DOHH2 (cell line): ENCODE data around the gene GLI1.

ENCODE experiments used
- H3F3A ChIP-seq: fragments of 200-600 bp; sonication (generic), shearing (Covaris generic); 2 replicates; pipeline ENCODE4 v1.6.0; 2016; ENCODE audit warnings: antibody characterized with exemption, mild to moderate bottlenecking; ENCODE audit not compliant: control insufficient read depth, insufficient read depth
- H3K27ac ChIP-seq: fragments of 200-600 bp; sonication (generic); 2 replicates; pipeline ENCODE4 v1.5.1; 2014; ENCODE audit warnings: low read depth, mild to moderate bottlenecking, low read length, moderate library complexity
- H3K27me3 ChIP-seq: fragments of 200-600 bp; sonication (generic); 2 replicates; pipeline ENCODE4 v1.6.1; 2014; ENCODE audit warnings: mild to moderate bottlenecking, low read length, mixed read lengths; ENCODE audit not compliant: control insufficient read depth
- H3K36me3 ChIP-seq: fragments of 200-600 bp; sonication (generic); 2 replicates; pipeline ENCODE4 v1.6.1; 2014; ENCODE audit warnings: mild to moderate bottlenecking, low read length, moderate library complexity, mixed read lengths; ENCODE audit not compliant: control insufficient read depth
- H3K4me1 ChIP-seq: fragments of 200-600 bp; sonication (generic); 2 replicates; pipeline ENCODE4 v1.6.1; 2014; ENCODE audit warnings: mild to moderate bottlenecking, low read length, mixed read lengths; ENCODE audit not compliant: control insufficient read depth
- H3K4me2 ChIP-seq: fragments of 200-600 bp; sonication (generic); 2 replicates; pipeline ENCODE4 v1.6.0; 2014; ENCODE audit warnings: mild to moderate bottlenecking, low read length, moderate library complexity
- H3K4me3 ChIP-seq: fragments of 200-600 bp; sonication (generic); 2 replicates; pipeline ENCODE4 v1.5.1; 2014; ENCODE audit warnings: mild to moderate bottlenecking, low read length, mixed read lengths
- H3K79me2 ChIP-seq: fragments of 200-600 bp; sonication (generic); 2 replicates; pipeline ENCODE4 v1.6.1; 2014; ENCODE audit warnings: mild to moderate bottlenecking, low read length, mixed read lengths; ENCODE audit not compliant: control insufficient read depth
- H3K9me2 ChIP-seq: fragments of 200-600 bp; sonication (generic); replicated peaks from 2 replicates; pipeline ENCODE4 v1.6.1; 2014; ENCODE audit warnings: mild to moderate bottlenecking, low read length, mixed read lengths; ENCODE audit not compliant: control insufficient read depth
- H3K9me3 ChIP-seq: fragments of 200-600 bp; sonication (generic); 2 replicates; pipeline ENCODE4 v1.6.1; 2014; ENCODE audit warnings: antibody characterized with exemption, low read length, mixed read lengths; ENCODE audit not compliant: control insufficient read depth, insufficient read depth
- H4K20me1 ChIP-seq: fragments of 200-600 bp; sonication (generic); 2 replicates; pipeline ENCODE4 v1.6.0; 2014; ENCODE audit warnings: low read depth, mild to moderate bottlenecking, antibody characterized with exemption, low read length, moderate library complexity; ENCODE audit not compliant: control insufficient read depth, insufficient read depth
- EZH2phosphoT487 ChIP-seq: fragments of 200-600 bp; sonication (generic); IDR thresholded peaks from 2 replicates; pipeline ENCODE4 v1.6.1; 2017; ENCODE audit warnings: borderline replicate concordance, mild to moderate bottlenecking, antibody characterized with exemption, low read length, moderate library complexity, mixed read lengths
- TF ChIP-seq, protein P1 (sequence below): fragments of 200-600 bp; sonication (generic); IDR thresholded peaks from one replicate; pipeline ENCODE4 v1.5.1; 2014; ENCODE audit warnings: antibody characterized with exemption, mild to moderate bottlenecking, low read depth, low read length; ENCODE audit not compliant: poor library complexity, severe bottlenecking

The GLI1 gene

DNA sequence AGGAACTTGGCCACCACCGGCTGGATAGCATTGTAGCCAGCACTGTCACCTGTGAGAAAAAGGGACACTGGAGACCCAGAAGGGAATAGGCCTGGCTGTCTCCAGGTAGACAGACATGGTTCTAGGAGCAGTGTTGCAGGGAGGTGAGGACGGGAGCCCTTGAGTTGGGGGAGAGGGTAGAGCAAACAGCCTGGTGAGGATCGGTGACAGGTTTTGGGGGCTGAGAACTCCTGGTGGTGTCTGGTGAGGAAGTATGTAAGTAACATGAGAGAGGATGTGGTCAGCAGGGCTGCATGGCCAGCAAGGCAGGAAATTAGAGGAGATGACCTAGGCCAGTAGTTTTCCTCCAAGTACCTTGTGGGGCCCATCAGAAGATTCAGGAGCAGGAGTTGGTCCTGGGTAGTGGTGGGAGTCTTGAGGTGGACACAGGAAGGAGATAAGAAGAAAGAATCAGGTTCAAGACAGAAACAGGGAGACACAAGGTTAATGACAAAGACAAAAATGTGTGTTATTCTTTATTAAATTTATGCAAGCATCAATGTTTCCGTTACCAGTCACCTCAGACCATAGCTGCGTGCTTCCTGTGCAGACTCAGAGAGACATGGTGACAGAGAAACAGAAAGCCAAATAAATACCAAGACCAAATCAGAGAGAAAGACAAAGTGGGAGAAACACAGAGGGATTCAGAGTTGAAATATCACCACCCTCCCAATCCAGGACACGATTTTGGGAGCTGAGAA, 20.0 kb downstream of the GLI1 start, which contains the start of gene ARHGAP9:
ARHGAP9 (minus strand) TSS at position 491 of the 740 bp plus-strand sequence; CDS start at position 31, 460 bp downstream.
- TF ChIP-seq EZH2phosphoT487 = no peak
- TF ChIP-seq, protein P1, sequence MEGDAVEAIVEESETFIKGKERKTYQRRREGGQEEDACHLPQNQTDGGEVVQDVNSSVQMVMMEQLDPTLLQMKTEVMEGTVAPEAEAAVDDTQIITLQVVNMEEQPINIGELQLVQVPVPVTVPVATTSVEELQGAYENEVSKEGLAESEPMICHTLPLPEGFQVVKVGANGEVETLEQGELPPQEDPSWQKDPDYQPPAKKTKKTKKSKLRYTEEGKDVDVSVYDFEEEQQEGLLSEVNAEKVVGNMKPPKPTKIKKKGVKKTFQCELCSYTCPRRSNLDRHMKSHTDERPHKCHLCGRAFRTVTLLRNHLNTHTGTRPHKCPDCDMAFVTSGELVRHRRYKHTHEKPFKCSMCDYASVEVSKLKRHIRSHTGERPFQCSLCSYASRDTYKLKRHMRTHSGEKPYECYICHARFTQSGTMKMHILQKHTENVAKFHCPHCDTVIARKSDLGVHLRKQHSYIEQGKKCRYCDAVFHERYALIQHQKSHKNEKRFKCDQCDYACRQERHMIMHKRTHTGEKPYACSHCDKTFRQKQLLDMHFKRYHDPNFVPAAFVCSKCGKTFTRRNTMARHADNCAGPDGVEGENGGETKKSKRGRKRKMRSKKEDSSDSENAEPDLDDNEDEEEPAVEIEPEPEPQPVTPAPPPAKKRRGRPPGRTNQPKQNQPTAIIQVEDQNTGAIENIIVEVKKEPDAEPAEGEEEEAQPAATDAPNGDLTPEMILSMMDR = peak; percentile 0
- Histone ChIP-seq H3K36me3 (peaks cover 18% of the 10 kb centered on the region), H4K20me1 (no peaks in the 10 kb centered on the region), H3K9me3 (no peaks in the 10 kb centered on the region), H3F3A (peaks cover 18% of the 10 kb centered on the region), H3K4me1 (peaks cover 67% of the 10 kb centered on the region), H3K27me3 (no peaks in the 10 kb centered on the region), H3K4me3 (peak within 1 kb of the TSS; percentile 90), H3K79me2 (peaks cover 24% of the 10 kb centered on the region), H3K27ac (peak within 1 kb of the TSS; percentile 97), H3K4me2 (peak within 1 kb of the TSS; percentile 98), H3K9me2 (no peaks in the 10 kb centered on the region)

DNA sequence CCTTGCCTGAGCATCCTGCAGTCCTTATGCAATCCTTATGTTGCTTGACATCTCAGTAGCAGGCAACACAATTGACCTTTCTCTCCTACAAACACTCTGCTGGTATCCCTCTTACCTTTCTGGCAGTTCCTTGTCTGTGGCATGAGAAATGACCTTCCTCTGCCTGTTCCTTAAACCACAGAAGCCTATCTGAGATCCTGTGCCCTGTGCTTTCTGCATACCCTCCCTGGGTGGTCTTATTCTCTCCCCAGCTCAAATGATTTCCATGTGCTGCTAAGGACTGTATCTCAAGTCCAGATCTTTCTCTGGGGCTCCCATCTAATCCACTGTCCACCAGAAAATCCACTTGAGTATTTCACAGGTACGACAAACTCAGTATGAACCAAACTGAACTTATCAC, 22.1 kb downstream of the GLI1 start:
- peaks cover 20% of the 10 kb centered on the region for H3F3A ChIP-seq
- no peaks in the 10 kb centered on the region for H3K9me2 ChIP-seq
- no peak overlapping the region for H3K4me2 ChIP-seq
- no peaks in the 10 kb centered on the region for H4K20me1 ChIP-seq
- peaks cover 59% of the 10 kb centered on the region for H3K4me1 ChIP-seq
- no peak overlapping the region for H3K4me3 ChIP-seq
- no peaks in the 10 kb centered on the region for H3K9me3 ChIP-seq
- H3K36me3 ChIP-seq = peaks cover 5% of the 10 kb centered on the region
- TF ChIP-seq, protein P1 = no peak
- TF ChIP-seq EZH2phosphoT487 = no peak
- H3K79me2 ChIP-seq = peaks cover 14% of the 10 kb centered on the region
- no peak overlapping the region for H3K27ac ChIP-seq
- H3K27me3 ChIP-seq = no peaks in the 10 kb centered on the region

DNA sequence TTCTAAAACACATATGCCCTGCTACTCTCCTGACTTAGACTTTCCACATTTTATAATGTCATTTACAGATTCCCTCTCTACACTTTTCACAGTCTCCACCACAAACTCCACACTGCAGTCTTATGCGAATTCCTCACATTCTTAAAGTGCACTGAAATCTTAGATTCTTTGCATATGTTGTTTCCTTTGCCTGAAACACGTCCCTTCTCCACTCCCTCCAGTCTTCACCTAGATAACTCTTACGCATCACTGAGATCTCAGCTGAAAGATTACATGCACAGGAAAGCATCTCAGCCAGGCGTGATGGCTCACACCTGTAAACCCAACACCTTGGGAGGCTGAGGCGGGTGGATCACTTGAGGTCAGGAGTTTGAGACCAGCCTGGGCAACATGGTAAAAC, 23.9 kb downstream of the GLI1 start:
- peak overlapping the region; percentile 35 for H3K4me2 ChIP-seq

More for the DNA sequence above, 23.9 kb downstream of the GLI1 start:
- no peaks in the 10 kb centered on the region for H3K9me3 ChIP-seq
- H3K4me1 ChIP-seq = peaks cover 47% of the 10 kb centered on the region
- peaks cover 6% of the 10 kb centered on the region for H3K36me3 ChIP-seq
- TF ChIP-seq, protein P1 = no peak
- no peak for TF ChIP-seq EZH2phosphoT487
- 0 out of 2 replicates have a peak overlapping the region, but pooled peaks have one; percentile 3 for H3K27ac ChIP-seq
- H4K20me1 ChIP-seq = no peaks in the 10 kb centered on the region
- no peak overlapping the region for H3K4me3 ChIP-seq
- H3K9me2 ChIP-seq = no peaks in the 10 kb centered on the region
- peaks cover 10% of the 10 kb centered on the region for H3K79me2 ChIP-seq
- peaks cover 20% of the 10 kb centered on the region for H3F3A ChIP-seq
- H3K27me3 ChIP-seq = no peaks in the 10 kb centered on the region
